ENCODE measurements around the gene C10orf143. TPM values are rescaled to one million over a fixed set of nuclear protein-coding genes. Genes with fewer than 3 reads are reported as not detected.

The C10orf143 gene
- total RNA-seq, 4 donors from 2014 or later = 1.1 to 4.9 (median 1.4) TPM

GRCh38 chr10:130016993-130017630 is 93.5 kb downstream of the C10orf143 start:
- TF ChIP-seq CTCF (IDR thresholded peaks at IDR 0.05; ENCODE audit: low read depth) = no peak

- no peak for TF ChIP-seq CTCF (IDR thresholded peaks at IDR 0.05; ENCODE audit: low read depth)
Measured at GRCh38 chr10:130016095-130016494, 94.5 kb downstream of the C10orf143 start.

GRCh38 chr10:130015075-130015695 is 95.4 kb downstream of the C10orf143 start:
- TF ChIP-seq CTCF (IDR thresholded peaks at IDR 0.05; ENCODE audit: low read depth) = no peak

- TF ChIP-seq CTCF (IDR thresholded peaks at IDR 0.05; ENCODE audit: low read depth) = no peak
Measured at GRCh38 chr10:130014263-130015074, 96.2 kb downstream of the C10orf143 start.

Other genes starting within 250 kb of the C10orf143 start
- gene EBF3, start 146.6 kb downstream of the C10orf143 start, total RNA-seq = 10 to 100 TPM; 29.1 to 50.9 (median 43.9) TPM
- 10 to 100 TPM; 39.0 to 58.0 (median 45.1) TPM for gene GLRX3, start 25.6 kb upstream of the C10orf143 start, total RNA-seq